PFSK-1 (cell line): ENCODE measurements around the gene COPA.

Experiments used
- FOXP2 ChIP-seq: optimal IDR thresholded peaks from 2 replicates; pipeline ENCODE3; 2011; ENCODE audit warnings: borderline replicate concordance, control low read depth, inconsistent platforms; ENCODE audit not compliant: insufficient read depth; ENCODE audit errors: extremely low read length, extremely low read depth
- POLR2AphosphoS5 ChIP-seq: IDR thresholded peaks from 2 replicates; pipeline ENCODE4 v1.6.1; 2012; ENCODE audit warnings: low read depth, mild to moderate bottlenecking, control low read depth, low read length, moderate library complexity
- SIN3A ChIP-seq: IDR thresholded peaks from 2 replicates; pipeline ENCODE4 v1.6.1; 2012; ENCODE audit warnings: mild to moderate bottlenecking, low read length, moderate library complexity, borderline replicate concordance; ENCODE audit not compliant: insufficient read depth
- TAF1 ChIP-seq: IDR thresholded peaks from 2 replicates; pipeline ENCODE4 v1.6.1; 2012; ENCODE audit warnings: low read length, control low read depth, borderline replicate concordance; ENCODE audit not compliant: insufficient read depth
- TF ChIP-seq, protein P1 (sequence below), 2 experiments: IDR thresholded peaks; 2 replicates each; pipeline versions ENCODE4 v1.6.1 to v1.8.0; 2011 to 2012; ENCODE audit warnings: low read depth in 2 of 2, low read length in 2 of 2, control low read depth in 1 of 2, inconsistent platforms in 1 of 2, mild to moderate bottlenecking in 1 of 2, moderate library complexity in 1 of 2; ENCODE audit not compliant: insufficient read depth in 1 of 2

DNA sequence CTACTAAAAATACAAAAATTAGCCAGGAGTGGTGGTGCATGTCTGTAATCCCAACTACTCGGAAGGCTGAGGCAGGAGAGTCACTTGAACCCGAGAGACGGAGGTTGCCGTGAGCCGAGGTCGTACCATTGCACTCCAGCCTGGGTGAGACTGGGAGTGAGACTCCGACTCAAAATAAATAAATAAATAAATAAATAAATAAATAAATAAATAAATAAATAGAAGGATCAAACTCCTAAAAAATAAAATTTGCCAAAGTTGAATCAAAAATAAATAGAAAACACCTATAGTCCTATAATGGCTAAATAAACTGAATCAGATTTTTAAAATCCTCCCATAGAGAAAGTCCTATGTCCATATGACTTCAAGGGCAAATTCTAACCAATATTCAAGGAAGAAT, 42.9 kb downstream of the COPA start:
- TF ChIP-seq TAF1 (no peak), POLR2AphosphoS5 (no peak), SIN3A (no peak), FOXP2 (no peak)
- TF ChIP-seq, protein P1, sequence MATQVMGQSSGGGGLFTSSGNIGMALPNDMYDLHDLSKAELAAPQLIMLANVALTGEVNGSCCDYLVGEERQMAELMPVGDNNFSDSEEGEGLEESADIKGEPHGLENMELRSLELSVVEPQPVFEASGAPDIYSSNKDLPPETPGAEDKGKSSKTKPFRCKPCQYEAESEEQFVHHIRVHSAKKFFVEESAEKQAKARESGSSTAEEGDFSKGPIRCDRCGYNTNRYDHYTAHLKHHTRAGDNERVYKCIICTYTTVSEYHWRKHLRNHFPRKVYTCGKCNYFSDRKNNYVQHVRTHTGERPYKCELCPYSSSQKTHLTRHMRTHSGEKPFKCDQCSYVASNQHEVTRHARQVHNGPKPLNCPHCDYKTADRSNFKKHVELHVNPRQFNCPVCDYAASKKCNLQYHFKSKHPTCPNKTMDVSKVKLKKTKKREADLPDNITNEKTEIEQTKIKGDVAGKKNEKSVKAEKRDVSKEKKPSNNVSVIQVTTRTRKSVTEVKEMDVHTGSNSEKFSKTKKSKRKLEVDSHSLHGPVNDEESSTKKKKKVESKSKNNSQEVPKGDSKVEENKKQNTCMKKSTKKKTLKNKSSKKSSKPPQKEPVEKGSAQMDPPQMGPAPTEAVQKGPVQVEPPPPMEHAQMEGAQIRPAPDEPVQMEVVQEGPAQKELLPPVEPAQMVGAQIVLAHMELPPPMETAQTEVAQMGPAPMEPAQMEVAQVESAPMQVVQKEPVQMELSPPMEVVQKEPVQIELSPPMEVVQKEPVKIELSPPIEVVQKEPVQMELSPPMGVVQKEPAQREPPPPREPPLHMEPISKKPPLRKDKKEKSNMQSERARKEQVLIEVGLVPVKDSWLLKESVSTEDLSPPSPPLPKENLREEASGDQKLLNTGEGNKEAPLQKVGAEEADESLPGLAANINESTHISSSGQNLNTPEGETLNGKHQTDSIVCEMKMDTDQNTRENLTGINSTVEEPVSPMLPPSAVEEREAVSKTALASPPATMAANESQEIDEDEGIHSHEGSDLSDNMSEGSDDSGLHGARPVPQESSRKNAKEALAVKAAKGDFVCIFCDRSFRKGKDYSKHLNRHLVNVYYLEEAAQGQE (IDR thresholded peaks at IDR 0.05; ENCODE audit: insufficient read depth in 1 of 2, low read depth in 2 of 2, low read length in 2 of 2) = no peak
